Measurements from ENCODE around the gene IFI27.

IFI27 gene

GRCh38 chr14:94089479-94089878 lies 21.1 kb upstream of the IFI27 start:
- DNase-seq (ENCODE audit: low spot score in 2 of 2): no peak
- ATAC-seq (ENCODE audit: low read depth): no peak
- H3K4me3 Mint-ChIP-seq: no peak overlapping the region
- peaks cover 2% of the 10 kb centered on the region for H3K4me1 Mint-ChIP-seq
- H3K36me3 Mint-ChIP-seq: no peaks in the 10 kb centered on the region
- H3K9me3 Mint-ChIP-seq: peaks cover 2% of the 10 kb centered on the region
- H3K27ac Mint-ChIP-seq: no peak overlapping the region
- H3K27me3 Mint-ChIP-seq: no peaks in the 10 kb centered on the region

- H3K9me3 Mint-ChIP-seq: no peaks in the 10 kb centered on the region
These were observed 17.1 kb upstream of the IFI27 start for GRCh38 chr14:94093418-94093817.

GRCh38 chr14:94097091-94097490 lies 13.4 kb upstream of the IFI27 start:
- Mint-ChIP-seq H3K9me3 (no peaks in the 10 kb centered on the region), H3K4me1 (no peaks in the 10 kb centered on the region), H3K27ac (no peak overlapping the region), H3K27me3 (no peaks in the 10 kb centered on the region), H3K36me3 (peaks cover 2% of the 10 kb centered on the region), H3K4me3 (no peak overlapping the region)
- DNase-seq (ENCODE audit: low spot score in 2 of 2) (no peak), ATAC-seq (ENCODE audit: low read depth) (no peak)

More at GRCh38 chr14:94093418-94093817, 17.1 kb upstream of the IFI27 start:
- ATAC-seq (ENCODE audit: low read depth) (no peak), DNase-seq (ENCODE audit: low spot score in 2 of 2) (no peak)
- no peak overlapping the region for H3K27ac Mint-ChIP-seq
- peaks cover 2% of the 10 kb centered on the region for H3K36me3 Mint-ChIP-seq
- no peaks in the 10 kb centered on the region for H3K27me3 Mint-ChIP-seq
- H3K4me3 Mint-ChIP-seq: no peak overlapping the region
- H3K4me1 Mint-ChIP-seq: no peaks in the 10 kb centered on the region

GRCh38 chr14:94098326-94098992 lies 12.1 kb upstream of the IFI27 start:
- Mint-ChIP-seq H3K36me3 (peaks cover 2% of the 10 kb centered on the region), H3K27me3 (no peaks in the 10 kb centered on the region), H3K9me3 (no peaks in the 10 kb centered on the region), H3K27ac (no peak overlapping the region), H3K4me3 (no peak overlapping the region), H3K4me1 (no peaks in the 10 kb centered on the region)
- ATAC-seq (ENCODE audit: low read depth): no peak
- no peak for DNase-seq (ENCODE audit: low spot score in 2 of 2)

GRCh38 chr14:94099006-94099405 lies 11.5 kb upstream of the IFI27 start:
- DNase-seq (ENCODE audit: low spot score in 2 of 2) (no peak), ATAC-seq (ENCODE audit: low read depth) (no peak)
- Mint-ChIP-seq H3K27me3 (no peaks in the 10 kb centered on the region), H3K9me3 (no peaks in the 10 kb centered on the region), H3K27ac (no peak overlapping the region), H3K36me3 (peaks cover 2% of the 10 kb centered on the region), H3K4me1 (no peaks in the 10 kb centered on the region), H3K4me3 (no peak overlapping the region)

- Mint-ChIP-seq H3K27ac (no peak overlapping the region), H3K4me3 (no peak overlapping the region), H3K36me3 (peaks cover 2% of the 10 kb centered on the region), H3K9me3 (no peaks in the 10 kb centered on the region), H3K4me1 (no peaks in the 10 kb centered on the region), H3K27me3 (no peaks in the 10 kb centered on the region)
- no peak for DNase-seq (ENCODE audit: low spot score in 2 of 2)
- ATAC-seq (ENCODE audit: low read depth): no peak
These were observed 9.7 kb upstream of the IFI27 start for GRCh38 chr14:94100847-94101246.

- Mint-ChIP-seq H3K27me3 (no peaks in the 10 kb centered on the region), H3K36me3 (peaks cover 2% of the 10 kb centered on the region), H3K27ac (no peak overlapping the region), H3K4me1 (no peaks in the 10 kb centered on the region), H3K9me3 (no peaks in the 10 kb centered on the region), H3K4me3 (no peak overlapping the region)
- DNase-seq (ENCODE audit: low spot score in 2 of 2): no peak
- no peak for ATAC-seq (ENCODE audit: low read depth)
These were observed 8.8 kb upstream of the IFI27 start for GRCh38 chr14:94101748-94102147.

- H3K27me3 Mint-ChIP-seq: no peaks in the 10 kb centered on the region
- ATAC-seq (ENCODE audit: low read depth) (no peak), DNase-seq (ENCODE audit: low spot score in 2 of 2) (no peak)
- no peaks in the 10 kb centered on the region for H3K4me1 Mint-ChIP-seq
- H3K9me3 Mint-ChIP-seq: no peaks in the 10 kb centered on the region
- no peak overlapping the region for H3K4me3 Mint-ChIP-seq
- H3K36me3 Mint-ChIP-seq: no peaks in the 10 kb centered on the region
- H3K27ac Mint-ChIP-seq: no peak overlapping the region
These were observed 7.6 kb upstream of the IFI27 start for GRCh38 chr14:94102768-94103482.

GRCh38 chr14:94103554-94104150 lies 6.9 kb upstream of the IFI27 start:
- H3K4me1 Mint-ChIP-seq: no peaks in the 10 kb centered on the region
- ATAC-seq (ENCODE audit: low read depth): no peak
- no peaks in the 10 kb centered on the region for H3K27me3 Mint-ChIP-seq
- H3K9me3 Mint-ChIP-seq: no peaks in the 10 kb centered on the region
- H3K27ac Mint-ChIP-seq: no peak overlapping the region
- H3K36me3 Mint-ChIP-seq: no peaks in the 10 kb centered on the region
- DNase-seq (ENCODE audit: low spot score in 2 of 2): no peak
- H3K4me3 Mint-ChIP-seq: no peak overlapping the region

GRCh38 chr14:94104731-94105130 lies 5.8 kb upstream of the IFI27 start:
- no peaks in the 10 kb centered on the region for H3K4me1 Mint-ChIP-seq
- no peak for DNase-seq (ENCODE audit: low spot score in 2 of 2)
- H3K27me3 Mint-ChIP-seq: no peaks in the 10 kb centered on the region
- H3K27ac Mint-ChIP-seq: no peak overlapping the region
- no peaks in the 10 kb centered on the region for H3K9me3 Mint-ChIP-seq
- ATAC-seq (ENCODE audit: low read depth): no peak
- H3K36me3 Mint-ChIP-seq: no peaks in the 10 kb centered on the region
- H3K4me3 Mint-ChIP-seq: no peak overlapping the region

GRCh38 chr14:94109915-94110250 lies 653 bp upstream of the IFI27 start:
- ATAC-seq (ENCODE audit: low read depth): no peak

GRCh38 chr14:94111276-94112095 lies 950 bp downstream of the IFI27 start:
- Mint-ChIP-seq H3K36me3 (no peaks in the 10 kb centered on the region), H3K4me3 (no peak overlapping the region), H3K4me1 (no peaks in the 10 kb centered on the region), H3K27me3 (peaks cover 20% of the 10 kb centered on the region), H3K27ac (no peak overlapping the region), H3K9me3 (no peaks in the 10 kb centered on the region)
- ATAC-seq (ENCODE audit: low read depth): no peak
- DNase-seq (ENCODE audit: low spot score in 2 of 2): no peak

More at GRCh38 chr14:94109915-94110250, 653 bp upstream of the IFI27 start:
- H3K27me3 Mint-ChIP-seq: peaks cover 14% of the 10 kb centered on the region
- H3K9me3 Mint-ChIP-seq: no peaks in the 10 kb centered on the region
- no peaks in the 10 kb centered on the region for H3K4me1 Mint-ChIP-seq
- H3K36me3 Mint-ChIP-seq: no peaks in the 10 kb centered on the region
- DNase-seq (ENCODE audit: low spot score in 2 of 2): no peak
- no peak overlapping the region for H3K27ac Mint-ChIP-seq
- no peak overlapping the region for H3K4me3 Mint-ChIP-seq

- no peak overlapping the region for H3K4me3 Mint-ChIP-seq
- no peak for DNase-seq (ENCODE audit: low spot score in 2 of 2)
- no peak overlapping the region for H3K27ac Mint-ChIP-seq
- no peaks in the 10 kb centered on the region for H3K4me1 Mint-ChIP-seq
- no peak for ATAC-seq (ENCODE audit: low read depth)
- peaks cover 21% of the 10 kb centered on the region for H3K27me3 Mint-ChIP-seq
- no peaks in the 10 kb centered on the region for H3K9me3 Mint-ChIP-seq
- H3K36me3 Mint-ChIP-seq: no peaks in the 10 kb centered on the region
These were observed 2.1 kb downstream of the IFI27 start for GRCh38 chr14:94112513-94113063.

GRCh38 chr14:94113073-94113472 lies 2.5 kb downstream of the IFI27 start:
- Mint-ChIP-seq H3K27ac (no peak overlapping the region), H3K9me3 (no peaks in the 10 kb centered on the region), H3K4me3 (no peak overlapping the region), H3K27me3 (peaks cover 23% of the 10 kb centered on the region), H3K36me3 (no peaks in the 10 kb centered on the region), H3K4me1 (no peaks in the 10 kb centered on the region)
- no peak for ATAC-seq (ENCODE audit: low read depth)
- no peak for DNase-seq (ENCODE audit: low spot score in 2 of 2)
